GM12878 (cell line): ENCODE results near the gene AMOTL1. TPM values are rescaled to one million over a fixed set of nuclear protein-coding genes. Genes with fewer than 3 reads are reported as not detected.

Experiments used
- ATF2 ChIP-seq: IDR thresholded peaks from 2 replicates; pipeline ENCODE4 v1.6.1; 2012; ENCODE audit warnings: low read length, inconsistent platforms
- HCFC1 ChIP-seq: fragments of 150-350 bp; IDR thresholded peaks from 2 replicates; pipeline ENCODE4 v1.6.1; 2014; ENCODE audit warnings: low read length
- KLF5 ChIP-seq: fragments of 450-650 bp; IDR thresholded peaks from 2 replicates; pipeline ENCODE4 v1.6.1; 2014; ENCODE audit warnings: mild to moderate bottlenecking; ENCODE audit not compliant: partially characterized antibody
- PBX3 ChIP-seq: IDR thresholded peaks from 2 replicates; pipeline ENCODE4 v1.6.1; 2011; ENCODE audit warnings: mild to moderate bottlenecking, low read depth, low read length, moderate library complexity; ENCODE audit not compliant: insufficient replicate concordance
- PRDM15 ChIP-seq: fragments of 450-650 bp; formaldehyde crosslinking; IDR thresholded peaks from 2 replicates; pipeline ENCODE4 v1.4.0; 2020; ENCODE audit warnings: mild to moderate bottlenecking, moderate library complexity
- RB1 ChIP-seq: fragments of 450-650 bp; formaldehyde crosslinking; IDR thresholded peaks from 2 replicates; pipeline ENCODE4 v1.6.1; 2017; ENCODE audit warnings: mild to moderate bottlenecking, borderline replicate concordance
- SIN3A ChIP-seq: IDR thresholded peaks from 2 replicates; pipeline ENCODE4 v1.6.1; 2012; ENCODE audit warnings: low read depth, low read length, improper control_type of control experiment
- SIX5 ChIP-seq: IDR thresholded peaks from 2 replicates; pipeline ENCODE4 v1.6.1; 2011; ENCODE audit warnings: mild to moderate bottlenecking, low read depth, low read length, moderate library complexity; ENCODE audit not compliant: severe bottlenecking
- SMAD1 ChIP-seq: fragments of 450-650 bp; IDR thresholded peaks from 2 replicates; pipeline ENCODE4 v1.6.1; 2018; ENCODE audit warnings: mild to moderate bottlenecking, low read depth; ENCODE audit not compliant: partially characterized antibody
- SP1 ChIP-seq: IDR thresholded peaks from one replicate; pipeline ENCODE4 v1.6.1; 2011; ENCODE audit warnings: low read depth, low read length
- polyA plus RNA-seq, 11 experiments: library from polyadenylated mRNA; depleted of rRNA in 4 of 11; unstranded in 6 of 11; stranded (reverse) in 5 of 11; fragments of >200 nt; fragmentation: Nextera tagmentation in 4 of 11; fragmentation: Illumina TruSeq in 1 of 11; extraction: Ambion mirVana in 4 of 11; extraction: Trizol in 1 of 11; gene quantifications; 1 replicate in 1 of 11; 2 replicates in 10 of 11; pipeline versions ENCODE4 v1.2.1 to v1.2.3, GENCODE V29; 2011 to 2016; ENCODE audit warnings: inconsistent platforms in 2 of 11, missing spikeins in 2 of 11, low read depth in 1 of 11
- total RNA-seq, 4 experiments: library from RNA; depleted of rRNA in 3 of 4; stranded (reverse); fragments of >200 nt in 3 of 4; fragmentation: Illumina TruSeq in 1 of 4; extraction: Trizol in 1 of 4; gene quantifications; 2 replicates each; pipeline versions ENCODE4 v1.2.1 to v1.2.3, GENCODE V29; 2013 to 2021

The AMOTL1 gene
- total and polyA plus RNA-seq, 10 of the 15 experiments (the other 5 are each of a cell fraction or from before 2014, with no cell fraction given), result under 0.01 to 0.41 (median 0.01) TPM; not detected in 7

GRCh38 chr11:94926271-94926625, 158.1 kb downstream of the AMOTL1 start (continued):
- no peak for TF ChIP-seq PBX3
- TF ChIP-seq PRDM15 (CRISPR knock-in tag), result no peak
- TF ChIP-seq SIN3A, result no peak
- TF ChIP-seq KLF5, result no peak
- TF ChIP-seq ATF2, result no peak
- no peak for TF ChIP-seq SMAD1
- TF ChIP-seq SIX5, result no peak
- no peak for TF ChIP-seq HCFC1
- no peak for TF ChIP-seq RB1
- no peak for TF ChIP-seq SP1

Other genes starting within 250 kb of the AMOTL1 start
- 3.6 and 4.1 TPM in 2 replicates for gene FUT4, start 224.4 kb upstream of the AMOTL1 start, total RNA-seq (2014; rRNA removed)
- 2.1 and 2.2 TPM in 2 replicates for gene FUT4, start 224.4 kb upstream of the AMOTL1 start, total RNA-seq (2014; rRNA removed; fragmentation: Illumina TruSeq; extraction: Trizol)
- gene FUT4, start 224.4 kb upstream of the AMOTL1 start, total RNA-seq (2021), result 3.3 and 4.1 TPM in 2 replicates
- 9.1 and 10.4 TPM in 2 replicates for gene FUT4, start 224.4 kb upstream of the AMOTL1 start, polyA plus RNA-seq (2011; rRNA removed)
- 2.4 TPM in 2 replicates for gene FUT4, start 224.4 kb upstream of the AMOTL1 start, polyA plus RNA-seq (2014; fragmentation: Illumina TruSeq; extraction: Trizol)
- under 1 TPM; 0.68 TPM for gene FUT4, start 224.4 kb upstream of the AMOTL1 start, polyA plus RNA-seq (2014; fragmentation: Nextera tagmentation; extraction: Ambion mirVana)
- gene FUT4, start 224.4 kb upstream of the AMOTL1 start, polyA plus RNA-seq (2014; rRNA removed), result 3.5 and 3.6 TPM in 2 replicates
- 1 to 10 TPM in 1 of 2 experiments, under 1 TPM in 1; 0.76 to 1.4 TPM for gene FUT4, start 224.4 kb upstream of the AMOTL1 start, polyA plus RNA-seq (2016; fragmentation: Nextera tagmentation; extraction: Ambion mirVana)
- gene PIWIL4, start 201.0 kb upstream of the AMOTL1 start, total RNA-seq (2014; rRNA removed), result 0.23 and 0.60 TPM in 2 replicates
- gene PIWIL4, start 201.0 kb upstream of the AMOTL1 start, total RNA-seq (2014; rRNA removed; fragmentation: Illumina TruSeq; extraction: Trizol), result 0.37 and 0.67 TPM in 2 replicates
- 0.46 and 0.53 TPM in 2 replicates for gene PIWIL4, start 201.0 kb upstream of the AMOTL1 start, total RNA-seq (2021)
- gene PIWIL4, start 201.0 kb upstream of the AMOTL1 start, polyA plus RNA-seq (2011; rRNA removed), result 9.5 and 13.3 TPM in 2 replicates
- gene PIWIL4, start 201.0 kb upstream of the AMOTL1 start, polyA plus RNA-seq (2014; fragmentation: Illumina TruSeq; extraction: Trizol), result 0.57 and 1.8 TPM in 2 replicates
- under 1 TPM; 0.38 to 0.48 TPM for gene PIWIL4, start 201.0 kb upstream of the AMOTL1 start, polyA plus RNA-seq (2014; fragmentation: Nextera tagmentation; extraction: Ambion mirVana)
- gene PIWIL4, start 201.0 kb upstream of the AMOTL1 start, polyA plus RNA-seq (2014; rRNA removed), result 0.34 and 0.36 TPM in 2 replicates
- under 1 TPM; 0.42 to 0.73 TPM for gene PIWIL4, start 201.0 kb upstream of the AMOTL1 start, polyA plus RNA-seq (2016; fragmentation: Nextera tagmentation; extraction: Ambion mirVana)
- 45.9 and 51.8 TPM in 2 replicates for gene CWC15, start 205.2 kb downstream of the AMOTL1 start, total RNA-seq (2014; rRNA removed)
- 71.7 and 75.9 TPM in 2 replicates for gene CWC15, start 205.2 kb downstream of the AMOTL1 start, total RNA-seq (2014; rRNA removed; fragmentation: Illumina TruSeq; extraction: Trizol)
- gene CWC15, start 205.2 kb downstream of the AMOTL1 start, total RNA-seq (2021), result 54.2 and 58.1 TPM in 2 replicates
- 68.4 and 108 TPM in 2 replicates for gene CWC15, start 205.2 kb downstream of the AMOTL1 start, polyA plus RNA-seq (2011; rRNA removed)
- gene CWC15, start 205.2 kb downstream of the AMOTL1 start, polyA plus RNA-seq (2014; fragmentation: Illumina TruSeq; extraction: Trizol), result 78.5 and 107 TPM in 2 replicates
- 100 to 1,000 TPM; 122 to 142 TPM for gene CWC15, start 205.2 kb downstream of the AMOTL1 start, polyA plus RNA-seq (2014; fragmentation: Nextera tagmentation; extraction: Ambion mirVana)
- 35.8 and 43.3 TPM in 2 replicates for gene CWC15, start 205.2 kb downstream of the AMOTL1 start, polyA plus RNA-seq (2014; rRNA removed)
- 10 to 100 TPM; 80.9 to 94.0 TPM for gene CWC15, start 205.2 kb downstream of the AMOTL1 start, polyA plus RNA-seq (2016; fragmentation: Nextera tagmentation; extraction: Ambion mirVana)
- 2.1 and 2.3 TPM in 2 replicates for gene KDM4D, start 205.4 kb downstream of the AMOTL1 start, total RNA-seq (2014; rRNA removed)
- 1.2 TPM in 2 replicates for gene KDM4D, start 205.4 kb downstream of the AMOTL1 start, total RNA-seq (2014; rRNA removed; fragmentation: Illumina TruSeq; extraction: Trizol)
- 1.4 and 1.5 TPM in 2 replicates for gene KDM4D, start 205.4 kb downstream of the AMOTL1 start, total RNA-seq (2021)
- gene KDM4D, start 205.4 kb downstream of the AMOTL1 start, polyA plus RNA-seq (2011; rRNA removed), result 1.0 and 1.2 TPM in 2 replicates
- gene KDM4D, start 205.4 kb downstream of the AMOTL1 start, polyA plus RNA-seq (2014; fragmentation: Illumina TruSeq; extraction: Trizol), result 0.78 and 1.2 TPM in 2 replicates
- gene KDM4D, start 205.4 kb downstream of the AMOTL1 start, polyA plus RNA-seq (2014; fragmentation: Nextera tagmentation; extraction: Ambion mirVana), result under 1 TPM; 0.63 to 0.69 TPM
- gene KDM4D, start 205.4 kb downstream of the AMOTL1 start, polyA plus RNA-seq (2014; rRNA removed), result 0.96 and 1.5 TPM in 2 replicates
- gene KDM4D, start 205.4 kb downstream of the AMOTL1 start, polyA plus RNA-seq (2016; fragmentation: Nextera tagmentation; extraction: Ambion mirVana), result 1 to 10 TPM; 1.3 to 2.6 TPM